IMR-90 (cell line): Measurements from ENCODE around the gene PDIA4. TPM values are rescaled to one million over a fixed set of nuclear protein-coding genes. Genes with fewer than 3 reads are reported as not detected.

Source experiments
- ATAC-seq: fragments of 200-7000 bp; cut with Tn5 transposase; 2 replicates; pipeline ENCODE4 v1.9.1; 2020; ENCODE audit warnings: low read depth, mild to moderate bottlenecking, moderate library complexity
- BruUV-seq: library from RNA; stranded (reverse); fragments of 400-500 nt; replicated peaks from 2 replicates; lab custom pipeline; 2021; lab: Mats Ljungman, UMichigan
- CTCF ChIA-PET: fragments of 300-600 bp; formaldehyde crosslinking; extraction: SDS; loops from one replicate; lab custom pipeline; 2021; ENCODE audit warnings: antibody characterized with exemption; lab: Yijun Ruan, JAX
- POLR2A ChIA-PET: fragments of 300-600 bp; sonication (Branson Sonifier 250); formaldehyde crosslinking; loops from one replicate; lab custom pipeline; 2022; ENCODE audit warnings: antibody characterized with exemption; ENCODE audit not compliant: unreplicated experiment; lab: Charles Lee
- DNase-seq: peaks from one replicate; pipeline ENCODE4 v3.0.0; 2013
- H2AFZ ChIP-seq: replicated peaks from 2 replicates; pipeline ENCODE3; 2013; ENCODE audit warnings: low read length, mild to moderate bottlenecking; ENCODE audit not compliant: poor library complexity
- H2AK5ac ChIP-seq: 2 replicates; pipeline ENCODE4 v1.6.1; 2013; ENCODE audit warnings: low read depth, low read length, inconsistent platforms
- H2AK9ac ChIP-seq: replicated peaks from 2 replicates; pipeline ENCODE3; 2013; ENCODE audit warnings: mild to moderate bottlenecking, low read depth, low read length, moderate library complexity; ENCODE audit not compliant: poor library complexity
- H2BK120ac ChIP-seq: 2 replicates; pipeline ENCODE4 v1.6.1; 2013; ENCODE audit warnings: low read depth, low read length, inconsistent platforms
- H2BK15ac ChIP-seq: 3 replicates; pipeline ENCODE4 v1.6.1; 2013; ENCODE audit warnings: low read depth, low read length, inconsistent platforms
- H2BK20ac ChIP-seq: 2 replicates; pipeline ENCODE4 v1.6.1; 2013; ENCODE audit warnings: low read depth, mild to moderate bottlenecking, inconsistent platforms, low read length, moderate library complexity
- H2BK5ac ChIP-seq: 2 replicates; pipeline ENCODE4 v1.6.1; 2013; ENCODE audit warnings: mild to moderate bottlenecking, low read depth, low read length, inconsistent platforms; ENCODE audit not compliant: poor library complexity, severe bottlenecking
- H3K14ac ChIP-seq: replicated peaks from 2 replicates; pipeline ENCODE4 v1.6.1; 2013; ENCODE audit warnings: low read depth, low read length, inconsistent platforms
- H3K18ac ChIP-seq: 2 replicates; pipeline ENCODE4 v1.6.1; 2013; ENCODE audit warnings: low read depth, low read length, control low read depth
- H3K23ac ChIP-seq: 2 replicates; pipeline ENCODE4 v1.6.1; 2013; ENCODE audit warnings: low read depth, low read length, inconsistent platforms
- H3K27ac ChIP-seq: 2 replicates; pipeline ENCODE4 v1.5.1; 2013; ENCODE audit warnings: mild to moderate bottlenecking, control low read depth, low read length; ENCODE audit not compliant: insufficient read depth
- H3K27me3 ChIP-seq: 2 replicates; pipeline ENCODE4 v1.6.1; 2013; ENCODE audit warnings: low read length; ENCODE audit not compliant: control insufficient read depth, insufficient read depth
- H3K36me3 ChIP-seq: 2 replicates; pipeline ENCODE4 v1.6.1; 2013; ENCODE audit warnings: low read length, mixed read lengths; ENCODE audit not compliant: control insufficient read depth, insufficient read depth
- H3K4ac ChIP-seq: 2 replicates; pipeline ENCODE4 v1.6.1; 2013; ENCODE audit warnings: low read depth, low read length, inconsistent platforms
- H3K4me1 ChIP-seq: 2 replicates; pipeline ENCODE4 v1.6.1; 2013; ENCODE audit warnings: low read length, mixed read lengths; ENCODE audit not compliant: control insufficient read depth, insufficient read depth
- H3K4me2 ChIP-seq: 2 replicates; pipeline ENCODE4 v1.6.1; 2013; ENCODE audit warnings: low read depth, mild to moderate bottlenecking, control low read depth, low read length, moderate library complexity
- H3K4me3 ChIP-seq: 2 replicates; pipeline ENCODE4 v1.5.1; 2013; ENCODE audit warnings: low read depth, mild to moderate bottlenecking, control low read depth, low read length, moderate library complexity; ENCODE audit not compliant: insufficient read depth
- H3K56ac ChIP-seq: 2 replicates; pipeline ENCODE4 v1.6.1; 2013; ENCODE audit warnings: low read length, inconsistent platforms; ENCODE audit not compliant: insufficient read depth; ENCODE audit errors: extremely low read depth
- H3K79me1 ChIP-seq, 2 experiments: 2 replicates each; pipeline ENCODE4 v1.6.1; 2013; ENCODE audit warnings: low read length in 2 of 2, inconsistent platforms in 1 of 2, low read depth in 1 of 2
- H3K9ac ChIP-seq: 2 replicates; pipeline ENCODE4 v1.6.1; 2013; ENCODE audit warnings: low read depth, low read length, control low read depth
- H3K9me1 ChIP-seq: 2 replicates; pipeline ENCODE4 v1.6.1; 2013; ENCODE audit warnings: low read length, inconsistent platforms; ENCODE audit not compliant: insufficient read depth
- H3K9me3 ChIP-seq: 2 replicates; pipeline ENCODE4 v1.6.1; 2013; ENCODE audit warnings: low read length; ENCODE audit not compliant: control insufficient read depth, insufficient read depth
- H4K20me1 ChIP-seq: 2 replicates; pipeline ENCODE4 v1.6.1; 2013; ENCODE audit warnings: low read length, inconsistent platforms; ENCODE audit not compliant: insufficient read depth
- H4K5ac ChIP-seq: 2 replicates; pipeline ENCODE4 v1.6.1; 2013; ENCODE audit warnings: mild to moderate bottlenecking, low read depth, low read length, control low read depth
- H4K8ac ChIP-seq, 2 experiments: 2 replicates each; pipeline ENCODE4 v1.6.1; 2013; ENCODE audit warnings: low read depth in 2 of 2, low read length in 2 of 2, control low read depth in 1 of 2, inconsistent platforms in 1 of 2
- H4K91ac ChIP-seq: 2 replicates; pipeline ENCODE4 v1.6.1; 2013; ENCODE audit warnings: low read depth, low read length, inconsistent platforms; ENCODE audit not compliant: insufficient read depth
- MXI1 ChIP-seq: IDR thresholded peaks from 2 replicates; pipeline ENCODE4 v1.6.1; 2012; ENCODE audit warnings: low read depth, mild to moderate bottlenecking, low read length, moderate library complexity, borderline replicate concordance
- WGBS, 2 experiments: methylation state at CpG; one replicate each; pipeline versions ENCODE4 v1.1.5 to v1.1.7; 2013; ENCODE audit warnings: missing lambda C conversion rate in 2 of 2; ENCODE audit not compliant: insufficient read length in 1 of 2; ENCODE audit errors: extremely low coverage in 2 of 2; 5-methylcytosine and 5-hydroxymethylcytosine counted together
- dilution Hi-C: fragments of 300-500 bp; cut with HindIII; formaldehyde crosslinking; loops from one replicate; pipeline ENCODE4 v1.14.3; 2018; ENCODE audit warnings: low sequenced_read_pairs; ENCODE audit not compliant: unreplicated experiment
- in situ Hi-C: fragments of 300-500 bp; cut with MboI; formaldehyde crosslinking; loops from 3 replicates; pipeline ENCODE4 v1.14.3; 2019; ENCODE audit warnings: low sequenced_read_pairs, inconsistent platforms, mixed read lengths
- intact Hi-C: fragments of 100-400 bp; cut with micrococcal nuclease; formaldehyde crosslinking; loops from 2 replicates; pipeline ENCODE4 v1.10.0; 2022
- polyA plus RNA-seq, 3 experiments: library from polyadenylated mRNA; depleted of rRNA; stranded (reverse); fragments of >200 nt; gene quantifications; 2 replicates each; pipeline ENCODE4 v1.2.3, GENCODE V29; 2012; ENCODE audit warnings: low replicate concordance in 1 of 3
- total RNA-seq: library from RNA; depleted of rRNA; stranded (reverse); fragments of >200 nt; gene quantifications from 2 replicates; pipeline ENCODE4 v1.2.3, GENCODE V29; 2012
- TF ChIP-seq, protein P1 (sequence below): fragments of 150-350 bp; IDR thresholded peaks from 2 replicates; pipeline ENCODE4 v1.6.1; 2017; ENCODE audit warnings: mild to moderate bottlenecking, antibody characterized with exemption, low read length, low read depth

PDIA4 gene
- total and polyA plus RNA-seq, 2 of the 4 experiments (the other 2 are of a cell fraction) = 241 to 304 TPM

DNA sequence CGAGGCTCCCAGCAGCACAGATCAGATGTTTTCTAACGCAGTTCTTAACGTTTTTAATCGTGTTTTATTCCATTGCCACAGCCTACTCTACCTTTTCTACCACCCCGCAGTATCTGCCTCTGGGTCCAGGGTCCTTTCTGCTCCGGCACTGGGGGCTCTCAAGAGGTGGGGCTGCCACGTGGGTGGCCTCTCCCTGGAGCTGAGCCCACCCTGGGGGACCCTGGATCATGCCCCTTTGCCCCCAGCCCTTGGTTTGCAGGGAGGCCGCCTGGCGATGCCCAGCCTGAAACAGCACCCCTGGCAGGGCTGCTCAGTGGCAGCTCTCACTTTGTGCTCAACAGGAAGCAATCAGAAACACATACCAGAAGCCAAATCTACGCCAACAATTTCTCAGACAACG is 25.3 kb downstream of the PDIA4 start:
- intact Hi-C loops = no loop called here
- no peak for TF ChIP-seq MXI1
- TF ChIP-seq, protein P1, sequence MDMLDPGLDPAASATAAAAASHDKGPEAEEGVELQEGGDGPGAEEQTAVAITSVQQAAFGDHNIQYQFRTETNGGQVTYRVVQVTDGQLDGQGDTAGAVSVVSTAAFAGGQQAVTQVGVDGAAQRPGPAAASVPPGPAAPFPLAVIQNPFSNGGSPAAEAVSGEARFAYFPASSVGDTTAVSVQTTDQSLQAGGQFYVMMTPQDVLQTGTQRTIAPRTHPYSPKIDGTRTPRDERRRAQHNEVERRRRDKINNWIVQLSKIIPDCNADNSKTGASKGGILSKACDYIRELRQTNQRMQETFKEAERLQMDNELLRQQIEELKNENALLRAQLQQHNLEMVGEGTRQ = no peak
- Histone ChIP-seq H3K4ac (no peak overlapping the region), H2BK20ac (no peak overlapping the region), H2AK9ac (no peak overlapping the region), H2AFZ (no peak overlapping the region), H4K91ac (no peak overlapping the region), H3K79me1 (peaks cover 0 to 7% of the 10 kb centered on the region in 2 experiments; a peak in 1 of 4 replicates), H3K4me3 (no peak overlapping the region), H4K8ac (no peak overlapping the region), H2BK15ac (no peak overlapping the region), H3K9ac (no peak overlapping the region), H3K27me3 (no peaks in the 10 kb centered on the region), H3K36me3 (peaks cover 36% of the 10 kb centered on the region), H3K9me3 (no peaks in the 10 kb centered on the region), H3K23ac (no peak overlapping the region), H2AK5ac (no peak overlapping the region), H3K18ac (no peak overlapping the region), H3K9me1 (no peaks in the 10 kb centered on the region), H3K14ac (no peak overlapping the region), H3K4me2 (no peak overlapping the region), H3K27ac (no peak overlapping the region), H3K56ac (no peak overlapping the region), H2BK5ac (no peak overlapping the region), H4K20me1 (no peaks in the 10 kb centered on the region; the same call in 1 of the 2 replicates), H3K4me1 (no peaks in the 10 kb centered on the region), H4K5ac (no peak overlapping the region), H2BK120ac (no peak overlapping the region)
- dilution Hi-C loops = no loop called here
- in situ Hi-C loops = no loop called here
- ChIA-PET POLR2A (no interaction called here), CTCF (interaction anchor here (0.6 kb wide), 1 partner anchor 28 kb away, joined by 3 read pairs; no protein-coding TSS in a partner anchor)
- WGBS, 2 experiments = 90% methylated on average over 6 of the region's 11 CpGs; no CpG with 5 or more reads in 1 of the 2 experiments
- no TSS peak for BruUV-seq
- DNase-seq (no peak), ATAC-seq (no peak)
